ENCODE results near the gene PADI1. TPM values are rescaled to one million over a fixed set of nuclear protein-coding genes. Genes with fewer than 3 reads are reported as not detected.

PADI1 gene
- total RNA-seq, 1 experiment from 2014 or later: 0.24 TPM

- Histone ChIP-seq H3K56ac (ENCODE audit: insufficient read length, low read depth, low read length) (no peak overlapping the region), H3K79me2 (ENCODE audit: insufficient read depth, low read length) (no peaks in the 10 kb centered on the region), H3K4me1 (ENCODE audit: insufficient read depth, low read length) (no peaks in the 10 kb centered on the region; the same call in 1 of the 2 replicates), H3K18ac (ENCODE audit: insufficient read length, low read depth, low read length) (no peak overlapping the region), H3K9me3 (ENCODE audit: control insufficient read depth, low read depth, low read length) (no peaks in the 10 kb centered on the region), H2AK5ac (ENCODE audit: insufficient read length, low read length) (no peak overlapping the region), H2BK120ac (ENCODE audit: low read depth, low read length, poor library complexity, severe bottlenecking) (no peak overlapping the region), H4K8ac (replicated peaks; ENCODE audit: insufficient read length, low read depth, low read length) (no peak overlapping the region), H3K23ac (ENCODE audit: insufficient read length, low read depth, low read length) (no peak overlapping the region), H3K9ac (ENCODE audit: extremely low read depth, insufficient read length, low read length) (no peak overlapping the region), H2BK12ac (ENCODE audit: insufficient read length, low read depth, low read length) (no peak overlapping the region), H3K23me2 (ENCODE audit: insufficient read length, low read depth, low read length, poor library complexity, severe bottlenecking) (no peaks in the 10 kb centered on the region), H2BK20ac (ENCODE audit: low read depth, low read length, poor library complexity, severe bottlenecking) (no peak overlapping the region), H3K27me3 (ENCODE audit: insufficient read depth, low read length) (no peaks in the 10 kb centered on the region), H4K91ac (ENCODE audit: insufficient read length, low read depth, low read length) (no peak overlapping the region), H3K79me1 (ENCODE audit: insufficient read depth, low read depth, low read length, poor library complexity, severe bottlenecking) (no peaks in the 10 kb centered on the region), H3K4ac (ENCODE audit: low read depth, low read length) (no peak overlapping the region), H4K20me1 (ENCODE audit: control insufficient read depth, insufficient read depth, insufficient read length) (no peaks in the 10 kb centered on the region), H2AFZ (ENCODE audit: low read length) (no peak overlapping the region), H3T11ph (ENCODE audit: low read length) (no peak overlapping the region), H2BK15ac (ENCODE audit: low read depth, low read length) (no peak overlapping the region), H3K4me2 (ENCODE audit: insufficient read depth, insufficient read length, low read length) (no peak overlapping the region), H2BK5ac (ENCODE audit: insufficient read length, low read length) (no peak overlapping the region), H3K27ac (ENCODE audit: insufficient read length, low read depth, low read length) (no peak overlapping the region), H3K14ac (ENCODE audit: insufficient read depth, low read length) (no peak overlapping the region), H4K5ac (ENCODE audit: insufficient read length, low read depth, low read length) (no peak overlapping the region)
- H3K4me1 Mint-ChIP-seq: peaks cover 16% of the 10 kb centered on the region in 2 experiments
- H3K36me3 Mint-ChIP-seq (ENCODE audit: insufficient read depth in 1 of 3, low read depth in 3 of 3): peaks cover 0 to 11% (median 0%) of the 10 kb centered on the region in 3 experiments; a peak in 3 of 7 replicates
- H3K27ac Mint-ChIP-seq: no peak overlapping the region
- H3K4me3 Mint-ChIP-seq: no peak overlapping the region
- WGBS (ENCODE audit: extremely low coverage, insufficient read length, low lambda C conversion rate): no CpG with 5 or more reads among the region's 10 CpGs
- TF ChIP-seq CTCF (conservative IDR thresholded peaks at IDR 0.05): no peak
- peaks cover 3% of the 10 kb centered on the region; the same call in 1 of the 2 replicates for H3K27me3 Mint-ChIP-seq (ENCODE audit: low read depth)
- H3K9me3 Mint-ChIP-seq: peaks cover 3 to 11% of the 10 kb centered on the region in 2 experiments; a peak in 3 of 5 replicates
- no peak for DNase-seq
These were observed 15.9 kb upstream of the PADI1 start for GRCh38 chr1:17188889-17189631.

All from H9 (cell line).